ENCODE measurements around the gene UQCR10. TPM values are rescaled to one million over a fixed set of nuclear protein-coding genes. Genes with fewer than 3 reads are reported as not detected.
"Not testable (repeated sequence)": the region's sequence is repeated elsewhere in the genome, so short reads cannot be mapped to it uniquely, and the experiment has no call there.

Gene UQCR10
- total and polyA plus RNA-seq, 2 experiments from 2014 or later, result 78.0 to 535 TPM

DNA sequence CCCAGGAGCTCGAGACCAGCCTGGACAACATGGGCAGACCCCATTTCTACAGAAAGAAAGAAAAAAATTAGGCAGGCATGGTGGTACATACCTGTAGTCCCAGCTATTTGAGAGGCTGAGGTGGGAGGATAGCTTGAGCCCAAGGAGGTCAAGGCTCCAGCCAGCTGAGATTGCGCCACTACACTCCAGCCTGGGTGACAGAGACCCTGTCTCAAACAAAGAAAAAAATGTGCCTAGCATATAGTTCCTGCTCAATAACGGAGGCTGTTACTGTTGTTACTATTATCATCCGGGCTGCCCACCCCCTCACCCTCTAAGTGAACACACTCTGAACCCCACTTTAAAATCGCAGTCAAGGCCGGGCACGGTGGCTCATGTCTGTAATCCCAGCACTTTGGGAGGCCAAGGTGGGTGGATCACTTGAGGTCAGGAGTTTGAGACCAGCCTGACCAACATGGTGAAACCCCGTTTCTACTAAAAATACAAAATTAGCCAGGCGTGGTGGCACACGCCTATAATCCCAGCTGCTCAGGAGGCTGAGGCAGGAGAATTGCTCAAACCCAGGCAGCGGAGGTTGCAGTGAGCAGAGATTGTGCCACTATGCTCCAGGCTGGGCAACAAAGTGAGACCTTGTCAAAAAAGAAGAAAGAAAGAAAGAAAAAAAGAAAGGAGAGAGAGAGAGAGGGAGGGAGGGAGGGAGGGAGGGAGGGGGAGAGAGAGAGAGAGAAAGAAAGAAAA is 12.3 kb upstream of the UQCR10 start:
- H4K20me1 ChIP-seq (replicated peaks; ENCODE audit: insufficient read depth); H3K27me3 ChIP-seq (ENCODE audit: insufficient read depth); H3K4me3 ChIP-seq; H3K4me2 ChIP-seq; DNase-seq (ENCODE audit: low spot score); H3F3A ChIP-seq (replicated peaks; ENCODE audit: low read depth); H3K36me3 Mint-ChIP-seq (ENCODE audit: low read depth); ATAC-seq; H3K27ac Mint-ChIP-seq; H3K27me3 Mint-ChIP-seq (ENCODE audit: insufficient read depth, low read depth, poor library complexity); H3K9me3 Mint-ChIP-seq; H3K9me2 ChIP-seq (ENCODE audit: insufficient read depth); H2AFZ ChIP-seq; H3K27ac ChIP-seq (ENCODE audit: low read depth); H3K4me1 Mint-ChIP-seq; H3K79me2 ChIP-seq (replicated peaks; ENCODE audit: insufficient read depth); H3K4me3 Mint-ChIP-seq; H3K4me1 ChIP-seq (ENCODE audit: insufficient read depth); H3K36me3 ChIP-seq (ENCODE audit: insufficient read depth): not testable (repeated sequence)

DNA sequence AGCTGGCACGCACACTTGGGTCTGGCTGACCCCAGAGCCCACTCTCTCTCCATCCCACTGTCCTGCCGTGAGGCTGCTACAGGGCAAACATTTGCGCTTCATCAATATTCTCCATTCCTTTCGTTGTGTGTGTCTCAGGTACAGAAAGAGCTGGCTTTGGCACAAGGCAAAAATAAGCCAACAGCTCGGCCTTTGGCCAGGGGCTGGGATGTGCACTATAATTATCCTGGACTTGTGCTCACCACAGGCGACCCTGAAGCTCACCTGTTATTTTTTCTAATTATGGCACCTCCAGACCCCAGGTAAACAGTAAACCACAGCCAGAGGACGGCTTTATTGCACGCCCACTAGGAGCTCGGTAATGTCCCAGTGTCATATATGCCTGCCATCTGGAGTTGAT is 11.3 kb upstream of the UQCR10 start:
- Histone ChIP-seq H3K4me2 (no peak overlapping the region), H3K27ac (ENCODE audit: low read depth) (no peak overlapping the region), H3K79me2 (replicated peaks; ENCODE audit: insufficient read depth) (no peaks in the 10 kb centered on the region), H3K27me3 (ENCODE audit: insufficient read depth) (no peaks in the 10 kb centered on the region), H3K36me3 (ENCODE audit: insufficient read depth) (no peaks in the 10 kb centered on the region), H3K4me1 (ENCODE audit: insufficient read depth) (no peaks in the 10 kb centered on the region), H3K4me3 (no peak overlapping the region), H2AFZ (no peak overlapping the region), H4K20me1 (replicated peaks; ENCODE audit: insufficient read depth) (no peaks in the 10 kb centered on the region), H3K9me2 (ENCODE audit: insufficient read depth) (no peaks in the 10 kb centered on the region), H3F3A (replicated peaks; ENCODE audit: low read depth) (no peaks in the 10 kb centered on the region)
- no peak overlapping the region for H3K27ac Mint-ChIP-seq
- no peaks in the 10 kb centered on the region for H3K9me3 Mint-ChIP-seq
- peaks cover 6% of the 10 kb centered on the region for H3K27me3 Mint-ChIP-seq (ENCODE audit: insufficient read depth, low read depth, poor library complexity)
- DNase-seq (ENCODE audit: low spot score) (no peak), ATAC-seq (no peak)
- TF ChIP-seq STAT1 (IDR thresholded peaks at IDR 0.05; ENCODE audit: unreplicated experiment) (no peak), EZH2phosphoT487 (IDR thresholded peaks at IDR 0.05; ENCODE audit: unreplicated experiment) (no peak), ZNF114 (CRISPR knock-in tag; IDR thresholded peaks at IDR 0.05) (no peak)
- TF ChIP-seq, protein P1, sequence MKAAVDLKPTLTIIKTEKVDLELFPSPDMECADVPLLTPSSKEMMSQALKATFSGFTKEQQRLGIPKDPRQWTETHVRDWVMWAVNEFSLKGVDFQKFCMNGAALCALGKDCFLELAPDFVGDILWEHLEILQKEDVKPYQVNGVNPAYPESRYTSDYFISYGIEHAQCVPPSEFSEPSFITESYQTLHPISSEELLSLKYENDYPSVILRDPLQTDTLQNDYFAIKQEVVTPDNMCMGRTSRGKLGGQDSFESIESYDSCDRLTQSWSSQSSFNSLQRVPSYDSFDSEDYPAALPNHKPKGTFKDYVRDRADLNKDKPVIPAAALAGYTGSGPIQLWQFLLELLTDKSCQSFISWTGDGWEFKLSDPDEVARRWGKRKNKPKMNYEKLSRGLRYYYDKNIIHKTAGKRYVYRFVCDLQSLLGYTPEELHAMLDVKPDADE (IDR thresholded peaks at IDR 0.05), result no peak
- no peak overlapping the region for H3K4me3 Mint-ChIP-seq
- no peaks in the 10 kb centered on the region for H3K36me3 Mint-ChIP-seq (ENCODE audit: low read depth)
- no peaks in the 10 kb centered on the region; the same call in 2 of the 3 replicates for H3K4me1 Mint-ChIP-seq

- Histone ChIP-seq H3K4me3 (no peak overlapping the region), H3K36me3 (ENCODE audit: insufficient read depth) (no peaks in the 10 kb centered on the region), H4K20me1 (replicated peaks; ENCODE audit: insufficient read depth) (no peaks in the 10 kb centered on the region), H3K4me1 (ENCODE audit: insufficient read depth) (no peaks in the 10 kb centered on the region), H3K4me2 (no peak overlapping the region), H3K9me2 (ENCODE audit: insufficient read depth) (no peaks in the 10 kb centered on the region), H2AFZ (no peak overlapping the region), H3F3A (replicated peaks; ENCODE audit: low read depth) (no peaks in the 10 kb centered on the region), H3K27ac (ENCODE audit: low read depth) (no peak overlapping the region), H3K79me2 (replicated peaks; ENCODE audit: insufficient read depth) (no peaks in the 10 kb centered on the region), H3K27me3 (ENCODE audit: insufficient read depth) (no peaks in the 10 kb centered on the region)
- H3K4me3 Mint-ChIP-seq, result no peak overlapping the region
- H3K27me3 Mint-ChIP-seq (ENCODE audit: insufficient read depth, low read depth, poor library complexity), result peaks cover 6% of the 10 kb centered on the region
- no peak for DNase-seq (ENCODE audit: low spot score)
- no peak overlapping the region for H3K27ac Mint-ChIP-seq
- no peaks in the 10 kb centered on the region; the same call in 2 of the 3 replicates for H3K4me1 Mint-ChIP-seq
- no peaks in the 10 kb centered on the region for H3K9me3 Mint-ChIP-seq
- no peaks in the 10 kb centered on the region for H3K36me3 Mint-ChIP-seq (ENCODE audit: low read depth)
- ATAC-seq, result no peak
- TF ChIP-seq, protein P2, sequence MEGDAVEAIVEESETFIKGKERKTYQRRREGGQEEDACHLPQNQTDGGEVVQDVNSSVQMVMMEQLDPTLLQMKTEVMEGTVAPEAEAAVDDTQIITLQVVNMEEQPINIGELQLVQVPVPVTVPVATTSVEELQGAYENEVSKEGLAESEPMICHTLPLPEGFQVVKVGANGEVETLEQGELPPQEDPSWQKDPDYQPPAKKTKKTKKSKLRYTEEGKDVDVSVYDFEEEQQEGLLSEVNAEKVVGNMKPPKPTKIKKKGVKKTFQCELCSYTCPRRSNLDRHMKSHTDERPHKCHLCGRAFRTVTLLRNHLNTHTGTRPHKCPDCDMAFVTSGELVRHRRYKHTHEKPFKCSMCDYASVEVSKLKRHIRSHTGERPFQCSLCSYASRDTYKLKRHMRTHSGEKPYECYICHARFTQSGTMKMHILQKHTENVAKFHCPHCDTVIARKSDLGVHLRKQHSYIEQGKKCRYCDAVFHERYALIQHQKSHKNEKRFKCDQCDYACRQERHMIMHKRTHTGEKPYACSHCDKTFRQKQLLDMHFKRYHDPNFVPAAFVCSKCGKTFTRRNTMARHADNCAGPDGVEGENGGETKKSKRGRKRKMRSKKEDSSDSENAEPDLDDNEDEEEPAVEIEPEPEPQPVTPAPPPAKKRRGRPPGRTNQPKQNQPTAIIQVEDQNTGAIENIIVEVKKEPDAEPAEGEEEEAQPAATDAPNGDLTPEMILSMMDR (conservative IDR thresholded peaks at IDR 0.05; ENCODE audit: low read depth in 2 of 2), result no peak
- TF ChIP-seq, protein P1 (IDR thresholded peaks at IDR 0.05), result no peak
- no peak for TF ChIP-seq STAT1 (IDR thresholded peaks at IDR 0.05; ENCODE audit: unreplicated experiment)
- no peak for TF ChIP-seq EZH2phosphoT487 (IDR thresholded peaks at IDR 0.05; ENCODE audit: unreplicated experiment)
- no peak for TF ChIP-seq POLR2AphosphoS5 (IDR thresholded peaks at IDR 0.05; ENCODE audit: low read depth)
These were observed 10.8 kb upstream of the UQCR10 start for GRCh38 chr22:29756341-29756740.
